Effector CD8-positive, alpha-beta T cell (primary cell): ENCODE results near the gene SPTBN1.
A peak's percentile ranks its signal among the peaks of the same experiment; 100 is the strongest.

Experiments
- DNase-seq: peaks from one replicate; lab custom pipeline; 2025; lab: John Stamatoyannopoulos, UW
- total RNA-seq, 4 experiments: gene quantifications; one replicate each; lab custom pipeline; 2026; lab: John Stamatoyannopoulos, UW

SPTBN1 gene
- total RNA-seq, result 127 to 865 (median 265) reads per million in 4 experiments

DNA sequence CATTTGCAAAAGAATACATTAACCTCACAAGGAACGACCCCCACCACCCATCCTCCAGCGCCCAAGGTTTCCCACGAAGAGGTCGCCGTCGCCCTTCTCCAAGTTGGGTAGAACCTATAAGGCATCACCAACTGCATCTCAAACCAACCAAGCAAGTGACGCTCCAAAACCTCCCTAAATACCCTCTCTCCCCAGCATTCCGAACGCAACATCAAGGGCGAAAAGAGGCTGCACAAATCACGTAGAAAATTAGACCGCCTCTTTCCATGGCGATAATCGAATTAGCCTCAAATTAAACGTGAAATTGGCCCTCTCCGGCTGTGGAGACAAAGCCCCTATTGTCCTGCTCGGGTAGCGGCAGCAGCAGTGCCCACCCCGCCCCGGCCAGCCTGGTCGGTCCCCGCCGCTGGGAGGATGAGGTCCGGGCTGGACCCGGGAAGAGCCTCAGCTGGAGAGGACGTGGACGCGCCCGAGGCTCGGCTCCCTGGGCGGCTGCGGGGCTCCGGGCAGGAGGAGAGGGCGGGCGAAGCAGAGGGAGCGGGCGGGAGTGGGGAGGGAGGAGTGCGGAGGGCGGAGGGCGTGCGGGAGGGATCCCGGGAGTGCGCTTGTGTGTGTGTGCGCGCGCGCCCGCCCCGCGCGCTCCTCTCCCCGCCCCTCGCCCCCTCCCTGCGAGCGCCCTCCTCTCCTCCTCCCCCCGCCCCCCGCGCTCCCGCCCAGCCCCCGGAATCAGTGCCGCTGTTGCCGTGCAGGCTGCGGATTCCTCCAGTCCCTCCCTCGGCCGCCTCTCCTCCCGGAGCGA is at the start of gene SPTBN1:
Gene SPTBN1 (plus strand): TSS at position 765 of the 799 bp plus-strand sequence. CDS start 70,092 bp downstream, outside the sequence.
- DNase-seq, result peak; percentile 6

DNA sequence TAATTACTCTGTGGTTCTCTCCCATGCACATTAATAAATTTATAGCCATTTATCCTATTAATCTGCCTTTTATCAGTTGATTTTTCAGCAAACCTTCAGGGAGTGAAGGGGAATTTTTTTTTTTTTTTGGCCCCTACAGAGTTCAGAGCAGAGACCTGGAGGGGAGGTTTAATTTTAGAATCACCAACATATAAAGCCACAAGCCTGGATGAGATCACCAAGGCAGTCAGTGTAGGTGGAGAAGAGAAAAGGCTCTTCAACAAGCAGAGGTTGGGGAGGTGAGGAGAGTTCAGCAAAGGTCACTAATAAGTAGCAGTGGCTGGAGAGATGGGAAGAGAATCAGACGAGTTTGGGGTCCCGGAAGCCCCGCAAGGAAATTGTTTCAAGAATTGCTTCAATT is 48.4 kb upstream of the SPTBN1 start:
- DNase-seq, result no peak

DNA sequence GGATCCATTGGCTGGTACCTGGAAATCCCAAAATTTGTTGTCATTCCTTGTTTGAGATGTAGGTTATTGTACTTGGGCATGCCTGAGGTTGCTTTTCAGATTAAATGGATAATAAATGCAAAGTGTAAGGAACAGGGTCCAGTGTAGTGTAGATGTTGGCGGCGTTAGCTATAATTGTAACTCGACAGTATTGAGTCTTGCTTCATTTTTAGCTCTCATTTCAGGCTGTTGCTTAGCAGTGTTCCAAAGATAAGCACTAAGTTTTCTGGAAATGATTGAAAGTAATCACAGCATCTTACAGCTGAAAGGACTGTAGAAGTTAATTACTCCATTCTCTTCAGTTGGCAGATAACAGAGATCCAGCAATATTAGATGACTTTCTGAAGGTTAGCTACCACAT is 47.8 kb upstream of the SPTBN1 start:
- no peak for DNase-seq

DNA sequence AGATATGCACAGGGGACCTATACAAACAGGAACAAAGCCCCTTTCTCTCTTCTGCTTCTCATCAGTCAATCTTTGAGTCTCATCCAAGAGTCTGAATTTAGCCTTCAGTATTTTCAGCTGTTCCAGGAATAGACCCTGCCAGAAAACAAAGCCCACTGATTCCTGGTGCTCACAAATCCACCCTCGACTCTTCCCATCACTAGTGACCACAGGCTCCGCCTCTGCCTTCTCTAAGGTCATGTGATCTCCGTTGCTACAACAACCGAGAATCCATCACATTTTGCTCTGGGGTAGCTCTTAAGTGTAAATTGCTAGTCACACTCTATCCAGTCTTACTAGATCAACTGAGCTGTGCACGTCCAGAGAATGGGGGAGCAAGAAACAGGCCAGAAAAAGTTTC is 46.4 kb upstream of the SPTBN1 start:
- DNase-seq, result no peak

DNA sequence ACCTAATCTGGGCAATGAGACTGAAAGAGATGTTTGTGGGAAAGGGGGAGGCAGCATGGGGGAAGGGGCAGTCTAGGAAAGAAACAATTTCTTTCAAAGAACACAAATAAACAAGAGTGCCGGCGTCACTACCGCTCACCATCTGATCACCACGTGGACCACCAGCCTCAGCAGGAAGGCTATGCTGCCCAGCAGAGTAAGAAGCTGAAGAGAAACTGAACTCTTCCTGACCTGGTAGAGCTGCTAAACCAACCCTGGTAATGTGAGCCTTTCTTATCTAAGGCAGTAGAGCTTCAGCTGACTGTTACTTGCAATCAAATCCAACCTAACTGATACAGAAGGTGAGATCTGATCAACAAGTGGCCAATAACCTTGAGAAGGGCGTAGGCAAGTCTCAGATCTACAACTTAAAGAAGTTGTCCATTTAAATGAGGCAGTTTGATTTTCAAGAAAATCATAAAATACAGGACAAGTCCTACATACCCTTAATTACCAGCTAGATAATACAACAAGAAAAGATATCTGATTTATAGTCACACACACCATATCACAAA is 44.2 kb upstream of the SPTBN1 start:
- DNase-seq, result no peak

DNA sequence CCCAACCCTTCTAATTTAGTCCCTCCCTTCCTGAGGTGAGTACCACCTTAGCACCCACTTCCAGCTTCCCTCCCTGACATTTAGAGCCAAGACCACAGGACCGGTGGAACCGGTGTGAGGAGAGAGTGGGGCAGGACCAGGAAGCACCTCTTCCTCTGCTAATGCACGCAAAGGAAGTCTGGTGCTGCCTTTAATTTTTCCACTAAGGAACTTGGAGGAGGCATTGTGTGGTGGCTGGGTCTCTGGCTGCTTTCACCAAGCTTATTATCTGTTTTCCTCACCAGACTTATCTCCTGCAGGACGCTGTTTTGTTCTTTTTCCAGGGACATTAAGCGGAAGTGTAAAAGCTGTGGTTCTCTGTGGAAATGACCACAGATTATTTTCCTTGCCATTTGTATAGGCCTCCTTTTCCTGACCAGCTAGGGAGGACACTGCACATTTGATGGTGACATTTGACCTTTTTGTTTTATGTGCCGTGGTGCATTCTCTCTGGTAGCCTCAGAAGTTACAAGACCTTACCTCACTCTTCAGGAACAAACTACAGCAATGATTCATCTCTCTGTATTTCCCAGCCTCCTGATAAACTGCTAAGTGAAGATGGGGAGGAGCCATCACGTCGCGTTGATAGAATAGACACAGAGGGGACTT is 39.8 kb upstream of the SPTBN1 start:
- DNase-seq, result no peak

DNA sequence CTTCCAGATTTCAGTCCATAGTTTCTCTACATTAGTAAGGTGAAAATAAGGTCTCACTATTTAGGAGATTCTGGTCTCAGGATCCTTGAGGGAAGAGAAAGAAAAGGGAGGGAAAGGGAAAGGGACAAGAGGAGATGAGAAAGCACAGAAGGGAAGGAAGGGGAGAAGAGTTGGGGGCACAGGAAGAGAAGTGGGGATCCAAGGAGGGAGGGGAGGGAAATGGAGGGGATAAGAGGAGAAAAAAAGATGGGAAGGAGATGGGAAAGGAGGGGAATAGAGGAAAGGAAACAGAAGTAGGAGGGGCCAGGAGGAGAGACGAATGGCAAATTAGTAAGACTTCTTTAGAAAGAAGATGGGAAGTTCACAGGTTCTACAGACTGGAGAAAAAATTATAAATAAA is 39.2 kb upstream of the SPTBN1 start:
- DNase-seq, result no peak

DNA sequence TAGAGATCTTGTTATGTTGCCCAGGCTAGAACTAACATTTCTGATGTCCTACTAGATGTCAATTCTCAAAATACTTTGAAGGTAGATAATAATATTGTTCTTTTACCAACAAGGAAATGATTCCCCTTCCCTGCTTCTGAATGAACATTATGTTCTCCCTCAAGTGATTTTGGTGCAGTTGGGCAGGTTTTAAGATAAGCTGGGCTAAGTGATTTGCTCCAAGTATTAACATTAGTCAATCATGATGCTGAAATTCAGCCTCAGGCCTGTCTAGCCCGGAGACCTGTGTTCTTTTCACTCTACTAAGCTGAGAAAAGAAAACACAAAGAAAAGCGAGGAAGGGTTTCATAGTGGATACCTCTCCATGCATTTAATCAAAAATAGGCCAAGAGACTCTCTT is 38.5 kb upstream of the SPTBN1 start:
- DNase-seq, result no peak

DNA sequence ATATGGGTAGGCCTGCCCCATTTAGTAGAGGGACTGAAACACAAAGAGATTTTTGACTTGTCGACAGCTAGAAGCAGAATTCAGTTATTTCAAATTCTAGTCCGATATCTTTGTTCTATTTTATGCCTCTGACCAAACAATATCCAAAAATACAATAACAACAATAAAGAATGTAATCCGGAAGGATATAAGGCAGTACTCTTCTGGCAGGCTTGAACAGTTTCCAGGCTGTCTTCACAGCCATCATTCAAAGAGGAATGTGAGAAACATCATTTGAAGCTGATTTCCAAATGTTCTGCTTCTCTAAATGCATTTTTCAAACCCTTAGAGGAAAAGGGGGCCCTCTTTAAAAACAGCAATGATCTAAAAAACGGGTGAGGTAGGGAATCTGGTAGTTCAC is 36.7 kb upstream of the SPTBN1 start:
- no peak for DNase-seq

DNA sequence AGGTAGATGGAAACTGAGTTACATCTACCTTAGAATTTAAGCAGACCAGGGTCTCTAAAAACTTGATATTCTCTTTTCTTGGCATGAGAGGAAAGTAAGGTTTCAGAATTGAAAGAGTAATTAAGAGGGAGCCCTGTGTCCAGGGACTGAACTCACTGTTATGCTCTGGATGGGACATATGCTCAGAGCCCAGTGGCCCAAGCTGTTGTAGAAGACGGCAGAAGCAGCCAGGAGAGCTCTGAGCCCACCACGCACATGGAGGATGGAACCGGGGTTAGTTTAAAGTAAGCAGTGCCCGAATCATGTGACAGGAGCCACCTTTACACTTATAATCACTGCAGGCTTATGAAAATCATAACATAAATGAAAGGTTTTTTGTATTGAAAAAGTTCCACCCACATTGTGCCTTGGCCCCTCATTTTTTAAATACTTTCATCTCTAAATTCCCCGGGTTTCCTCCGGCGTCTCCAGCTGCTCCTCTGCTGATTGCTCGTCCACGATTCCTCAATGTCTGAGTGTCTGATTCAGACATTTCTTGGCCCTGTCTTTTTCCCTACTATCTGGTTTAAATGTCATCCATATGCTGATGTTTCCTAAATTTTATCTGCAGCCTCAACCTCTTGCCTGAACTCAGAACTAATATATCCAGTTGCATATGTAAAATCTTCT is 36.1 kb upstream of the SPTBN1 start:
- DNase-seq, result no peak

DNA sequence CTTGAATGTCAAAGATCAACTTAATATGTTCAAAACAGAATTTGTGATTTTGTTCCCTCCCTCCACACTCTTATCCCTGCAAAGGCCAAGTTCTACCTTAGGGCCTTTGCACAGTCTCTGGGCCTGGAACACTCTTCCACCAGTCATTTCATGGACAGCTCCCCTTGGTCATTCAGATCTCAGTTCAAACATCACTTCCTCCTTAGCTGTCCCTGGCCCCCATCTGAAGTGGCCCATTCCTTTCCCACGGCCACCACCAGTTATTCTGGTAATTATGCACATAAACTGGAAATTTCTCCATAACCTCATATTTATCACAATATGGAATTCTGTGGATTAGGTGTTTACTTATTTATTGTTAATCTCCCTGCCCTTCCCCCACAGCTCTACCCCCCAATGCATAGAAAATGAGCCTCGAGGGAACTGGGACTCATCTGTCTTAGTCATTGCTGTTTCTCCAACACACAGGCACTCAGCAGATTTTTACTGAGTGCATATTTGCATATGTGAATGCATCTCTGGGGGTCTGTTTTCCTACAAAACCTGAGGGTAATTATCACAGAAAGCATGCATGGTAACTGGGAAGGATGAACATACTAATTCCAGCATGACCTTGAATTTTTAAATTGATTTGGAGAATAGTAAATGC is 35.5 kb upstream of the SPTBN1 start:
- DNase-seq, result no peak

DNA sequence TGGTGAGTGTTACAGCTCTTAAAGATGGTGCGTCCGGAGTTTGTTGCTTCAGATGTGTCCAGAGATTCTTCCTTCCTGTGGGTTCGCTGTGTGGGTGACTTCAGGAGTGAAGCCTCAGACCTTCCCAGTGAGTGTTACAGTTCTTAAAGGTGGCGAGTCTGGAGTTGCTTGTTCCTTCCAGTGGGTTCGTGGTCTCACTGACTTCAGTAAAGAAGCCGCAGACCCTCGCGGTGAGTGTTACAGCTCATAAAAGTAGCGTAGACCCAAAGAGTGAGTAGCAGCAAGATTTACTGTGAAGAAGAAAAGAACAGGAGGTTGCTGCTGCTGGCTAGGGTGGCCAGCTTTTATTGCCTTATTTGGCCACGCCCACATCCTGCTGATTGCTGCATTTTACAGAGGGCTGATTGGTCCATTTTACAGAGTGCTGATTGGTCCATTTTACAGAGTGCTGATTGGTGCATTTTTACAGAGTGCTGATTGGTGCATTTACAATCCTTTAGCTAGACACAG is 34.0 kb upstream of the SPTBN1 start:
- peak; percentile 4 for DNase-seq

DNA sequence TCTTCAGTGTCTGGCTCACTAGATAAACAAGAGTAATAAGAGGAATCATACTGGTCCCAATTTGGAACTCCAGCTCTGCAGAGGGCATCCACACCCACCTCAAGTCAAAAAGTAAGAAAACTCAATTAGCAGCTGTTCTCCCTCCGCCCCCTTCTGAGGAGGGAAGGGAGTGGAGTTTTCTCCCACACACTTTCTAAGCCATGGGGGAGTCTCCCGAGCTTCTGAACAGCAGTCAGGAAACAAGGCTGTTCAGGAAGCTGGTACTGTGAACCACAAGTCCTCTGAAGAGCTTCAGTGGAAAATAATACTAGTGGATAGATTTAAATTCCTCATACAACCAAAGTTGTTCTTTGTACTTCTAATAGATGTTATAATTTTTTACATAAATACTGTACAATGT is 32.9 kb upstream of the SPTBN1 start:
- DNase-seq, result no peak

DNA sequence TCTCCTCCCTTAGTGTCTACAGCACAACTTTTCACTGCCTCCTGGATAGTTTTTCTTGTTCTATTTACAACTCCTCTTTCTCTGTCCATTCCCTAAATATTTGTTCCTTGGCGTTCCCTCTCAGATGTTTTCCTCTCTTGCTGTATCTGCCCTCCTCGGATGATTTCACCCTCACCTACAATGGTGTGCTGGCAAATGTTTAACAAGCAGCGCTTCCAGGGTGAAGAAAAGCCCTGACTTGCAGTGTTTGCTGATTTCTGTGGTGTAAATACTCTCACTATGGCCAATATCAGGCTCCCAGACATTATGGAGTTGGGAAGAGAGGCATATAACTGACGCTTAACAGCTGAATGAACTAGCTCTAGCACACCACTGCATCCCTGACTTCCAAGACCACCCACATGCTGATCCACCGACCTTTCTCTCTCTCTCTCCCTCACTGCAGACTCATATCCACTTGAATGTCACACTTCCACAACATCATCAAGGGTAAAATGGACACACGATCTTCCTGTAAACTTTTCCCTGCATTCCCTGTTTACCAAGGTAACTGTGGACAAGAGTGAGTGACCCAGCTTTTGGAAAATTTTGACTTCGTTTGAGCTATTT is 31.5 kb upstream of the SPTBN1 start:
- no peak for DNase-seq

DNA sequence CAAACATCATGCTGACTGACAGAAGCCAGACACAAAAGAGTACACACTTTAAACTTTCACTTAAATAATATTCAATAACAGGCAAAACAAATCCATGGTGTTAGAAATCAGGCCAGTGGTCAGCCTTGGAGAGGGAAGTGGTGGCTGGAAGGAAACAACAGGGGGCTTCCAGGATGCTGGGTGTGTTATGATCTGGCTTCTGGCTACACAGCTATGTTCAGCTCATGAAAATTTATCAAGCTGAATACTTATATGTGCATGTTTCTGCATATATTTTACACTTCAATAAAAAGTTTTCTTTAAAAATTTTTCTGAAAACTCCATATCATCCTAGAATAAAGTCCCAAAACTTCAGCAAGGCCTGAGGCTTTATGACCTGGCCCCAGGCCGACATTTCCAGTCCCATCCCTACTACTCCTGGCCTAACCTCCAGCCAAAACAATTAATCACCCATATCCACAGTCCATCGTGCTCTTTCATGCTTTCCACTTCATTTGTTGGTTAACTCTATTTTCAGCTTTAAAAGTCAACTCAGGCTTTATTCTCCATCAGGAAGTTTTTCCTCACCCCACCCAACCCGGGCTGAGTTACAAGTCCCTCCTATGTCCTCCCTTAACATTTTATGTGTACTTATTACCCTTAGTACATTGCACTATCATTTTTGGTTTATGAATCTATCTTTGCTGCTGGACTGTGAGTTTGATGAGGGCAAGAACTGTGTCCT is 27.9 kb upstream of the SPTBN1 start:
- no peak for DNase-seq

DNA sequence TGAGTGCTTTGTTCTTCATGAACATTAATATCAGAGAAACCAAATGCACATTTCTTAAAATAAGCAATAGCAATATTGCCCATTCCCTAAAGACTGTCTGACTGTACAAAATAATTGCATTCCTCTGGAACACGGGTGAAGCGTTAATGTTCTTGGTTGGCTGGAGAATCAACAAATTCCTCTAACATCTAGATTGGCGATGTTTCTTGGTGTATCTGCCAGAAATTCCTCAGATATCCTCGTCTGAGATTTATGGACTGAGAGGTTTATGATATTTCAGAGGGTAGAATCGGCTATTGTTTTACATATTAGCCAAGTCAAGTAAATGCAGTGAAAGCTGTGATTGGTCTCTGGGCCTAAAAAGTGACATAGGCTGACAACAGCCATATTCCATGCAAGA is 27.1 kb upstream of the SPTBN1 start:
- no peak for DNase-seq

DNA sequence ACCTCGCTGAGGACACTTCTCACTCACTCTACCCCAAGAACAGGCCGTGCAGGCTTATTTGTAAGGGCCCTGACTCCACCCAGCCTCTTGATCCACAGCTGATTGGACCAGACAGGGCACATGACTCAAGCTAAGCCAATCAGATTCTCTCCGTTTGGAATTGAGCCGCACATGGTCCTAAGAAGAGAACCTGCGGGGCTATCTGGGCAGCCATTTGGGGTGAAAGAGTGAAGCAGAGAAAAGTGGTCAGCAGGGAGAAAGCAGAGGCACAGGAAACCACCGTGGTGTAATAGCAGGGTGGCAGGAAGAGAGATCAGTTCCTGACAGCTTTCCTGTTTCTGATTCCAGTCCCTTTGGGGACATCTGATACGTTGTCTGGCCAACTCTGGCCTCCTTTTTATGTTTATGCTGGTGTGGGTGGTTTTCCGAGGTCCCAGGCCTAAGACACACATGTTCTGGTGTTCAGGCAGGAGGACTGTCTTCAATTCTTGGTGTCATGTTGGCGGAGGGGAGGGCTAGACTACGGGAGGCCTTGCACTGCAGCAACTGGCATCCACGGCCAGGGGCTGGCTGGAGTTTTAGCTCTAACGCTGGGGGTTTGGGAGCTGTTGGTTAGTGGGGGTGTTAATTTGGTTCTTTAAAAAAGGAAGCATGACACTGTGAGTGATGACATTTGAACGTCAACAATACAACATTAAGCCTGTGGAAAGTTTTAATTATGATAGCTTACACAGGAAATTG is 26.1 kb upstream of the SPTBN1 start:
- DNase-seq, result no peak

DNA sequence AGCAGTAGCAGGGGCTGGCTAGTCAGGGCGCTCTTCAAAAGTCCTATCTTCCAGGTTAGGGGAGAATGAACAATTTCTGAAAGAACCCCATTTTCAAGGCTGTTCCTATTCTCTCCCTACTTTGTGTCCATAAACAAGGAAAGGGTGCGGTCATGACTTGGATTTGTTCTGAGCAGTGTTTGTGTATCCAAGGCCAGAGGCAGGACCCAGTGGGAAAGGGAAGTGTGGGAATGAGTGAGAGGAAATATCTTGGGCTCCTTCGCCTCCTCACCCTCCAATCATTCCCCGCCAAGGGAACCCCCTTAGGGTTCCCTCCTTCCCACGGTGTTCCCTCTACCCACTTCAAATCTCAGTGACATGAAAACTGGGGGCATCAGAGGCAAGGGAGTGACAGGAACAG is 25.5 kb upstream of the SPTBN1 start:
- no peak for DNase-seq

DNA sequence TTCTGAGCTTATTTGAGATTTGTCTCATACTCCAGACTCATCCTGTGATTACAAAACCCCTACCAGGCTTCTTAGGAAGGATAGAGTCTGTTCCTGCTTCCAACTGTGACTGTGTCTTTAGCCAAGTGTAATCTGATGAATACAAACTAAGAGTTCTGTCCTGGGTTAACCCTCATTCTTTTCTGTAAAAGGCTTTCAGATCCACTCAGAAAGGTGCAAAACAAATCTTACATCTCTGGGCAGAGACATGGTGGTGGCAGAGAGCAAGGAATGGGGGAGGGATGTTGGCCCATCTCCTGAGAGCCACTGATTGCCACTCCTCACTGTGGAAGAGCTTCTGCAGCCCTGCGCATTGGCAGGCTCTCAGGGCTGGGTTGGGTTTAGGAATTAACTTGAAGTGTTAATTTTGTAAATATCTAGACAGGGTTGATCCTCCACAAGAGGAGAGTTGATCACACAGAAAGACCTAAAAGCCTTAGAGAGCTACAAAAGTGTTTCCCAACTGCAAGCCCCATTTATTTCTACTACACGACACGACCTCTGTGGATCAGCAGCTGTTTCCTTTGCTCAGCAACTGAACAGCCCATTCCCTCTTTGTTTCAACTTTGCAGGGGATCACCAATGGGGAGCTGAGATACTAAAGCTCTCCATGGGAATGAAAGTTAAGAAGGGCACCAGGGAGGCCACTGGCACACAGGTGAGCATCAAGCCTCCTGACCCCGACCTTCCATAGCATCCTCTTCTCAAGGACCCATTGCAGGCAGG is 23.7 kb upstream of the SPTBN1 start:
- DNase-seq, result no peak
